SKM-1 (cell line): ENCODE results near the gene LPCAT1.

Experiments
- DNase-seq: peaks from one replicate; lab custom pipeline; 2025; ENCODE audit not compliant: unreplicated experiment; lab: John Stamatoyannopoulos, UW

The LPCAT1 gene

GRCh38 chr5:1555011-1555807 is 31.4 kb upstream of the LPCAT1 start:
- no peak for DNase-seq

DNA sequence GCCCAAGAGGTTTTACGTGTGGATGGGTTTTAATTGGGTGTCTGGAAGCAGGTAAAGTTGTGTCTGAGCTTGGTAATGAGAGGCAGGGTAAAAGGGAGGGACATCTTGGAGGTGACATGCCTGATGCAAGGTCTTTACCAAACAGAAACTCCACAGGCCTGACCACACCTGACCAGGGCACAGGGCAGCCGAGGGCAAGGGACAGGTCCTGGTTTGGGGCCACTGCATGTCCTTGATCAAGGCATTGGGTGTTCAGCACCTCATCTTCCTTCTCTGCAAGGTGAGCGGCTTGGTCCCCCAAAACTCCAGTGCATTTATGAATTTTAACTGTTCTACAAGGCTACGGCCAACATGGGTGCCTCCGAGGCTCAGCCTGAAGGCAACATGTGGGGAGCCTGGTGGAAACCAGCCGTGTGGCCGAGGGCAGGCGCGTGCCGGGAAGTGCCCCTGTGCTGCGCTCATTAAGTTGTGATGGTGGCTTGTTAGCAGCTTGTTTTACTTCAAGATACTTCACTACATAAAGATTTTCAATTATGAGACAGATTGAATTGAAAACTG is 30.7 kb upstream of the LPCAT1 start:
- no peak for DNase-seq

DNA sequence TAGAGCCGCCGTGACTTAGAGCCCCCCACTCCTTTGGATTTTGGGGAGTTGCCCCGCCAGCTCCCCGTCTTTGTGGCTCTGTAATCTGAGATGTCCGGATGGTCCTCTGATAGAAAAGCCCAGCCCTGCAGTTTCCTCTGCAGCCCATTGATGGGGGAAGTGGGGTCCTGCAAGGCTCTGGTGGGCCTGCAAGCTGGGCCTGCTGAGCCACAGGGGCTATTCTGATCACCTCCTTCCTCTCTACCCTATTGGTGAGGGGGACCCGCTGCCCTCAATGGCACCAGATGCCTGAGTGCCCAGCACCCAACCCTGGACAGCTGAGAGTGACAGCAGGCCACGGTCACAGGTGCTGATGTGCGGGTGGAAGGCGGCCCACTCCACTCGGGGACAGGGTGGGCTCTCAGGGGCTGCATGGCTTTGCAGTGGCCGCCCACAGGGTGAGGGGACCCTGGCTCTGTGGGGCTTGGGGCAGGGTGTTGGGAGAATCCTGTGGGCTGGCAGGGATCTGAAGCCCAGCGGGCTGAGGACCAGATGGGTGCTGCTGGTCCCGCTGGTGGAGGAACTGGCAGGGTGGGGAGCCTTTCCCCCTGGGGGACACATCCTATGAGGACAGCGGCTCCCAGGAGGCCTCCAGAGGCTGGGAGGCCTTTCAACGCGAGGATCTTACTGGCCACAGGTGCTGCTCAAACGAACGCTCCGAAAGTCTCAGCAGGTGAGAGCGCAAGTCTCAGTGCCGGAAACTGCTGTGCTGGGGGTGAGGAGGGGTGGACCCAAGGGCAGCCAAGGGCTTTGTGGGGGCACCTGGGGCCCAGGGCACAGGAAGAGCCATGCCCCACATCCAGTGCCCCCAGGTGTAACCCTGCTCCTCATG is 30.0 kb upstream of the LPCAT1 start:
- DNase-seq: no peak

DNA sequence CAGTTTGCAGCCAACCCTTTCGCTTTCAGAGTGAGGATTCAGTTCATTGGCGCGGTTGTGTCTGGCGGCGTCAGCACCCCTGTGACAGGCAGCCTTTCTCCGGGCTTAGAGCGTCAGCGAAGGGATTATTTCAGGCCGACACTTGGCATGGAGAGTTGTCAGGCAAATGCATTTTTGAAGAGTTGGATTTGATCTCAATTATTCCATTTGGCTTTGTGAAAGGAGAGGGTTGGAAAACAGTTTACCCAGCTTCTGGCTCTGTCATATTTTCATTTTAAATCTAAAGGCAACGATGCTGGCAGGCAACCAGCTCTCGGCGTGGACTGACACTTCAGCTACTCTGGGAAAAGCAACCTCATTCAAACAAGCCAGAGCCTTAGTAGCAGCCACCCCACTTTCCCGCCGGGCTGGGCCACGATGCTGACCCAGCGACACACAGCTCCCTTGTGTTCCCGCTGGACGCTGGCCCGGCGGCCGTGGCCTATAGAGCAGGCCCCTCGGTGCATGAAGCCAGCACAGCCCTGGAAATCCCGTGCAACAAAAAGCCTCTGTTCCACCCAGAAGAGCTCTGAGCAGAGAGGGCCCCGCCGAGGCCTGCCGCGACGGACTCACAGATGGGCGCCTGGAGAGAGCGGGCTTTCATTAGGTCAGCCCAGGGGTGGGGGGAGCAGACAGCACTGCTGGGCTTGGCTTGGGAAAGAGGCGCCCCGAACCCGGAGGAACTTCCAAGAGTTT is 28.9 kb upstream of the LPCAT1 start:
- no peak for DNase-seq

- no peak for DNase-seq
Measured at GRCh38 chr5:1551426-1552301, 27.9 kb upstream of the LPCAT1 start.

DNA sequence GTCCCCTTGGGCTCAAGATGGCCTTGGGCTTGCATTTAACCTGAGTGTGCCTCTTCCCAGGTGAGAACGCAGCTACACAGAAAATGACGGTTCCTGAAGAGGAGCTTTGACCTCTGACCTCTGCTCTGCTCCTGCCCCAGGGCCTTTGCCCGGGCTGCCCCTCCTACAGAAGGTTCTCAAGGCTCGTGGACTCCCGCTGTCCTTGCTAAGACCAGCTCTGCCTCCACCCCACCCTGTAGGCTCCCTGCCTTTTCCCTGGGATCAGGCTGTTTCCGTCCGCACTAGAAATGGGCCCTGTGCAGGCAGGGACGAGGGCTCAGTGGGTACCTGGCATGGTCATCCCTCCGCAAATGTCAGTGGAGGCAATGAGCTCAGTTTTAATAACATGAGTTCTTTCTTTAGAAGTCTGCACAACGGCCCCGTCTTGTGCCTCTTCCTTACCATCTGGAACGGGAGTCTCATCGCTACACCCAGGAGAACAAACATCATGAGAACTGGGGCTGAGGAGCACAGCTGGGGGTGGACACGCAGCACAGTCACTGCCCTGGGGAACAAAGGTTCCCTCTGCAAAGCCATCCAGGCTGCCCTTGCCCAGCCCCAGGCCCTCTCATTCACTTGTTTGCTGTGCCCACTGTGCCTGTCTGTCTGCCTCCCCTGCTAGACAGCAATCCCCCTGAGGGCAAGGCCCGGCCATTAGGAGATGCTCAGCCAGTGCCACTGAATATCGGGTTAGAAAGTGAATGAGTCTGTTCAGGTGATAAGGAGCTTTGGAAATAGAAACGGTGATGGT is 26.7 kb upstream of the LPCAT1 start:
- DNase-seq: no peak

GRCh38 chr5:1549475-1550030 is 25.8 kb upstream of the LPCAT1 start:
- no peak for DNase-seq

DNA sequence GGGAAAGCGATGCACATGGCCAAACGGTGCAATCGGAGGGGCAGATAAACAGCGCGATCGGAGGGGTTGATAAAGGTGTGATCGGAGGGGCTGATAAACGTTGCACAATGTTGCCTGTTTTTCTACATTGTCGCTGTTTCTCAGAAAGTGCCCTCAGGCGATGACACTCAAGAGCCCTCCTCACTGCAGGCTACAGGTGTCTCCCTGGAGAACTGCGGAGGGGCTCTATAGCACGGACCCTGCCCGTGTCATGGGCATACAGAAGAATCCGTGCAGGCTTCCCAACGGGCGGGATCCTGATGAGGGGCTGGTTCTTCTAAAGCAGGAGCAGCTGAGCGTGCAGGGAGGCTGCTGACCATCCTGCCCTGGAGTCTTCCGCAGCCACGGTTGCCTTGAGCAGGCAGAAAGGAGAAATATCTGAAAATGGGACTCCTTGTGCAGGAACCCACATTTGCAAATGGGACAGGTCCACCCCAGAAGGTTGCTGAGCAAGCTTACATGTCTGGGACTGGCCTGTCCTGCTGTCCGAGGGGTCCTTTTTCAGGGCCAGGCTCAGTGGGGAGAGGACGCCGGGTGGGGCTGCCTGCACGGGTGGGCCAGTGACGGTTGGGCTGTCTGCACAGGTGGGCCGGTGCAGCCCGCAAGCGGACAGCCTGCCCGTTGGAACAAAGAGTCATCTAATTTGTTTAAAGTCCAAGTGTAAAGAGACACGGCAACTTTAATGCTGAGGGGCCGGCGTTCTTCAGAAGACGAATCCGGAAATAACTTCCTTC is 25.1 kb upstream of the LPCAT1 start:
- no peak for DNase-seq

GRCh38 chr5:1547655-1548054 is 23.9 kb upstream of the LPCAT1 start:
- no peak for DNase-seq

DNA sequence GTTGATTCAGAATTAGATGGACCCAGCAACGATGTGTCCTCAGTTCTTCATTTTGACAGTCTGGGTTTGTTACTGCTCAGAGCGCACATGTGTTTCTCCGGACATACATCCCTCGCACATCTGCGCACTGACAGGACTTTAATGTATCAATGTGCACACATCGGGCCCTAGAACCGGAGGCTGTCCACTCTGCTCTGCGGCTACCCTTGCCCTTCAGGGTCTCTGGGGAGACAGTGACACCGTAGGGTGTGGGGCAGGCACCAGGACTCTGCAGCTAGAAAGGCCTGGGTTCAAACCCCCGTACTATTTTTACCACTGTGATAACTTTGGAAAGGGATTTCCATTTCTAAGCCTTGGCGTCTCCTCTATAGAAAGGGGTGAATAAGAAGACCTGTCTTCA is 23.5 kb upstream of the LPCAT1 start:
- DNase-seq: no peak

DNA sequence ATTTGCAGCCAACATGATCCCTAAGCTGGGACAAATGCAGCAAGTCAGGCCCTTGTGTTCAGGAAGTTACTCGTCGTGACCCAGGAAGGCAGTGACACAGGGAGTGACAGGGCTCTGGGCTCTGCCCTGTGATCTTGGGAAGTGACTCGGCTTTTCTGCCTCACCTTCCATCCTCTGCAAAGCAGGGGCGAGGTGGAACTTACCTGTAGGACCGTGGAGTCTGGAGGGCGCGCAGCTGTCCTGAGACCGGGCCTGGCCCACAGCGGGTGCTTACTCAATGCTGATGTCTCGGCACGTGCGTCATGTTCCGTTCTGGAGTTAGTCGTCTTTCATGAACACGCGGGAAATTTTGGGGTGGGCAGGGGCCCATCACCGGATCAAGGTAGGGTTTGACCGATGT is 22.8 kb upstream of the LPCAT1 start:
- DNase-seq: no peak

DNA sequence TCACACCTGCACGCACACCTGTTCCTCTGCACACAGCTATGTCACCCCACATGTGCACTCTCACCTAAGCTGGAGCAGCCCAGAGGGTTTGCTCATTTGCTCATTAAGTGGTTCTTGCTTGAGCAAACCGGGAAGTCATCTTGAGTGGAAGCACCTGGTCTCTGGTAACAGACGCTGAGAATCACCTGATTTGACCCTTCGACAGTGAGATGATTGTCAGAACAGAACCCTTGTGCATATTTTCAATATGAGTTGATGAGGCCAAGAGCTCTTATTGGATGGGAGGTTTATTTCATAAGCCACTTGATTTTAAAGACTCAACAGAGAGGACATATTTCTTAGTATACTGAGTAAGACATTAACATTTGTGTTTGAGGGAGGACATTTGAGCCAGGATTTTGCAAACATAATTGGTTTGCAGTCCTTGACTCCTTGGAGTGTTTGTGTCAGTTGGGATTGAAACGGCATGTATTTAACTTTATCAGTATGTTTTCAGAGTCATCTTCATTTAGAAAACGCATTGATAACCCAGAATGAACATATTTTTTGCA is 22.1 kb upstream of the LPCAT1 start:
- DNase-seq: no peak

DNA sequence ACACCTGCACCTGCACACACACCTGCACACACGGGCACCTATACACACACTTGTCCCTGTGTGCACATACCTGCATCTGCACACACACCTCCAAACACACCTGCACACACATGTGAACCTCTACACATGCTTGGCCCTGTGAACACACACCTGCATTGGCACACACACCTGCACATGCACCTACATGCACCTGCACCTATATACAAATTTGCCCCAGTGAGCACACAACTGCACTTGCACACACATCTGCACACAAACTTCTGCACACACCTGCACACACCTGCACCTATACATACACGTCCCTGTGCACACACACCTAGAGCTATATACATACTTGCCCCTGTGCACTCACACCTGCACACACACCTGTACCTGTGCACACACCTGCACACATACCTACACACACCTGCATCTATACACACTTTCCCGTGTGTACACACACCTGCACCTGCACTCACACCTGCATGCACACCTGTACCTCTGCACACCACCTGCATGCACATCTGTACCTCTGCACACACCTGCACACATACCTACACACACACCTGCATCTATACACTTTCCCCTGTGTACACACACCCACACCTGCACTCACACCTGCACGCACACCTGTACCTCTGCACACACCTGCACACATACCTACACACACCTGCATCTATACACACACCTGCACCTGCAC is 21.5 kb upstream of the LPCAT1 start:
- no peak for DNase-seq

- DNase-seq: no peak
Measured at GRCh38 chr5:1544294-1544961, 20.7 kb upstream of the LPCAT1 start.

DNA sequence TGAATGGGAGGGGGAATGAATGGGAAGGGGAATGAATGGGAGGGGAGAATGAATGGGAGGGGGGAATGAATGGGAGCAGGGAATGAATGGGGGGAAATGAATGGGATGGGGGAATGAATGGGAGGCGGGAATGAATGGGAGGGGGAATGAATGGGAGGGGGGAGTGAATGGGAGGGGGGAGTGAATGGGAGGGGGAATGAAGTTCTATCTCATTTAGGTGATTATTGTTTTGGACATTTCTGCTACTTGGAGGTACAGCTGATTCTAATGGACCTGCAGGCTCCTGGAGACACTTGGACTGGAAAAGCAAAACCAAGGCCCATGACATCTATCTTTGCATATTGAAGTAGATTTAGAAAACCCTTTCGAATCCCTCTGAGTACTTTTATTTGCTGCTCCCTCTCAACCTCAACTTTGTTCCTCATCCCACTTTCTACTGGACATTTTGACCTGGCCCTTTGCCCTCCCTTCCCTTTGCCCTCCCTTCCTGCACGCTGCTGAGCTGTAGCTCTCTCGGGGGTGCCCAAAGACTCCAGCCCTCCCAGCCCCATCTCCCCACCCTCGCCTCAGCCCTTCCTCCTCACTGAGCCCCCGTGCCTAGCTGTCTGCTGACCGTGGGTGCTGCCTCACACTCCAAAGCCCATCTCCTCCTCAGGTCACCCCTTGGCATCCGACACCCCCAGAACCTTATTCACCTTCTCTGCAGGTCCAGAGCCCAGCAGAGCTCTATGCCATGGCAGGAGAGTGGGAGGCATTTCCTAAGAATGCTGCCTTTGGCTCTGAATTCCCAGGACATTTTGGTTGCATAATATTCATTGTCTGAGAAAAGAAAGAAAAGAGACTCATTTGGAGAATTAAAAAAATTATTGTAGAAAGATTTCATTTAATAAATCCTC is 19.9 kb upstream of the LPCAT1 start:
- no peak for DNase-seq

DNA sequence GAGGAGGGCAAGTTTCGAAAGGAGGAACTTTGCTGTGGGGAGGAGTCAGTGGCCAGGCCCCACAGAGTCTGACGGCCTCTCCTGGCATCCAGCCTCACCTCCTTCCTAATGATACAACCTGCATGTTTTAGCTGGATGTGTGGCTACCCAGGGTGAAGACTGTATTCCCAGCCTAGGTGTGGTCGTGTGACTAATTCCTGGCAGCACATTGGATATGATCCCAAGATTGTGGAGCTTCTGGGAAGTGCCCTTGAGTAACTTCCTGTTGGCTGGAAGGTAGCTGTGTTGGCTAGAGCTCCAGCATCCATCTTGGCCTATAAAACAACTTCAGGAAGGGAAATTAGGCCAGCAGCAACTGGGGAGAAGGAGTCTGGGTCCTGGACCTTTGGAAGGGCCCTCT is 19.0 kb upstream of the LPCAT1 start:
- DNase-seq: no peak
